NCI-H526 (cell line): ENCODE measurements around the gene DHODH.
"Not testable (repeated sequence)": the region's sequence is repeated elsewhere in the genome, so short reads cannot be mapped to it uniquely, and the experiment has no call there.

ENCODE experiments used
- DNase-seq, 2 experiments: peaks; one replicate each; lab custom pipeline; 2025; lab: John Stamatoyannopoulos, UW

DHODH gene

GRCh38 chr16:72008424-72009216 lies at the start of gene DHODH:
Gene DHODH, plus strand, starts transcription at chr16:72008744. Its CDS starts 21 bp downstream, at chr16:72008765.
- peak; percentile 90 to 96 for DNase-seq

- DNase-seq: peak; percentile 73 to 79
These were observed 47.2 kb upstream of the DHODH start for GRCh38 chr16:71961066-71962039.

GRCh38 chr16:71963125-71963875 lies 45.2 kb upstream of the DHODH start:
- DNase-seq: peak in 1 of 2 experiments; percentile 3

DNA sequence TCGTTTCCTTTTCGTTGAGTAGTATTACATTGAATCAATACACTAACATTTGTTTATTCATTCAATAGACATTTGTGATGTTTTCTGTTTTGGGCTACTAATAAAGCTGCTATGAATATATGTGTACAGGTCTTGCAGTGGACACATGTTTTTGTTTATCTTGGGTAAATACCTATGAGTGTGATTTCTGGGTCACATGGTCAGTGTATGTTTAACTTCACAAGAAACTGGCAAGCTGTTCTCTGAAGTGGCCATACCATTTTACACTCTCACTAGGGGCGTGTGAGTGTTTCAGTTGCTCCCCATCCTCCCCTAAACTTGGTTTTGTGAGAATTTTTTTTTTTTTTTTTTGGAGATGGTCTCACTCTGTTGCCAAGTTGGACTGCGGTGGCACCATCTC lies 43.3 kb upstream of the DHODH start:
- no peak for DNase-seq

- no peak for DNase-seq
These were observed 41.6 kb upstream of the DHODH start for GRCh38 chr16:71966932-71967331.

GRCh38 chr16:71969353-71969752 lies 39.2 kb upstream of the DHODH start:
- DNase-seq: no peak

GRCh38 chr16:71971571-71971970 lies 37.0 kb upstream of the DHODH start:
- DNase-seq: no peak

GRCh38 chr16:71972356-71972755 lies 36.2 kb upstream of the DHODH start:
- DNase-seq: no peak

- no peak for DNase-seq
These were observed 35.5 kb upstream of the DHODH start for GRCh38 chr16:71973001-71973400.

DNA sequence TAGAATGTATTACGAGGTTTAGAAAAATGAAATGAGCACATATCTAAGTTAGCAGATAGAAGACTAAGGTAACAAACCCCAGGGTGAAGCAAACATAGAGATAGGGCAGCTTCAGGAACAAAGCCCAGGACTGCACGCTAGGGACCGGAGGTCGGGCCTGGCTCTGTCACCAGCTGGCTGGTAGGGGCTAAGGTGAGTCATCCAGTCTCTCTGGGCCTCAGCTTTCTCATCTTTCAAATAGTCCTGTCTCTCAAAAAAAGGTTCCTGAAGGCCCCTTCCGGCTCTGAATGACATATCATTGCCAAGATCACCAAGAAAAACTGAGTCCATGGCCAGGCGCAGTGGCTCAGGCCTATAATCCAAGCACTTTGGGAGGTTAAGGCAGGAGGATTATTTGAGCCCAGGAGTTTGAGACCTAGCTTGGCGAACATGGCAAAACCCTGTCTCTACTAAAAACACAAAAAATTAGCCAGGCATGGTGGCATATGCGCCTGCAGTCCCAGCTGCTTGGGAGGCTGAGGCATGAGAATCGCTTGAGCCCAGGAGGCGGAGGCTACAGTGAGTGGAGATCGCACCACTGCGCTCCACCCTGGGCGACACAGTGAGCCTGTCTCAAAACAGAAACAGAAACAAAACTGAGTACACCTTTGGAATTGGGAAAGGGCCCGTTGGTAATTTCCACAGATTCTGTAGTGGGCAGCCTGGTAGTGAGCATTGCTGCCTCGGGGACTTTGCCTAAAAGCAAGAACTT lies 34.3 kb upstream of the DHODH start:
- no peak for DNase-seq

- no peak for DNase-seq
These were observed 23.1 kb upstream of the DHODH start for GRCh38 chr16:71985262-71985974.

DNA sequence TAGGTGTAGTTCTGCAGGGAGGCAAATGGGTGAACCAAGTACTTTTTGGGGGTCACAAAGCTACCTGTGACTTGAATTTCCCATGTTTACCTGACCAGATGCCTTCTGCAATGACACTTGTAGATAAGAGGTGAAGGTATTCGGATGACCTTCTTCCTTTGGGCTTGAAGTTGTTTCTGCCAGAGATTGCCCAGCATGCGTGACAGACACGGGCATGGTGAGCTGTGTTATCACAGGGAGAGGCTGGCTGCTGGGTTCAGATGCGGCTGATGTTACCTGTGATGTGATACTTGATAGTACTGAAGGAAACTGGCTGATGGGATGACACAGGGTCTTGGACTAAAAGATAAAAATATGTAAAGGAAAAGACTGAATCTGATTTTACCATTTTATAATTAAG lies 22.4 kb upstream of the DHODH start:
- DNase-seq: no peak

- no peak for DNase-seq
These were observed 13.5 kb upstream of the DHODH start for GRCh38 chr16:71995038-71995437.

- not testable (repeated sequence) for DNase-seq
These were observed 11.0 kb upstream of the DHODH start for GRCh38 chr16:71997578-71997977.

DNA sequence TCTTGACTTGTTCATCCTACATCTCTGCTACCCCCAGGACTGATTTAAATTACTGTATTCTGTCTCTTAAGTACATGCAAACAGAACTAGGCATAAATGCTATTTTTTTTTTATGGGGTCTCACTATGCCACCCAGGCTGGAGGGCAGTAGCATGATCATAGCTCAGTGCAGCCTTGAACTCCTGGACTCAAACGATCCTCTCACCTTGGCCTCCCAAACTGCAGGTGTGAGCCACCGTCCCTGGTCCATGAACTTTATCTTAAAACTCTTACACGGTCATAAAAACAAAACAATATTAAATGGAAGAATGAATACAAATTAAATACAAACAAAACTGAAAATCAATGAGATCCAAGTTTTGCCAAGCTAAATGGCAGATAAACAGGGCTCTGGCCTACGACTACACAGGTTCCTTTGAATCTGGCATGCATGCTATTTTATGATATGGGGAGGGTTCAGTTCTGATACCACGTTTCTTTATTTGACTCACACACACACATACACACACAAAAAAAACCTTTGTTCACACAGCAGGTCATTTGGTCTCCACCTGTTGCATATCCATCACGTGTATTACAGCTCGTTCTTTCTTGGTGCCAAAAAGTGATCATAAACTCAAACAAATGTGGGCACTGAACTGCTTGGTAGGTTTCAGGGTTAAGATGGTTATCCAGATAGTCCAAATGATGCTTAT lies 7.2 kb upstream of the DHODH start:
- DNase-seq: no peak

DNA sequence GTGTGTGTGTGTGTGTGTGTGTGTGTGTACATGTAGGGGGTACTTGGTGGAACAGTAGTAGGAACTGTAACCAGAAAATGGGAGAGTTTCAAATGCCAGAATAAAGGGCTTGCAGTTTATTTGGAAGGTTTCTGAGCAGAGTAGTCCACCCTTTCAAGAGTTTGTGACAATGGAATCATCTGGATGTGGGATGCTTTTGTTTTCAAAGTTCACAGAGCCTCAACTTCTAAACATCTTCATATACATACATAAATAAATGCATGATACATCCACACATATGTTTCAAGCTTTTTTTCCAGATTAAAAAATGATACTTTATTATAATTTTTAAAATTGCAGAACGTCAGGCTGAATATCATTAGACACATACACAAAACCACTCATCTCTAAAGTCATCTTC lies 5.9 kb upstream of the DHODH start:
- DNase-seq: no peak

GRCh38 chr16:72008065-72008423 lies 500 bp upstream of the DHODH start:
- not testable (repeated sequence) for DNase-seq

- no peak for DNase-seq
These were observed 1.2 kb downstream of the DHODH start for GRCh38 chr16:72009779-72010178.

GRCh38 chr16:72012607-72013006 lies 4.1 kb downstream of the DHODH start:
- no peak for DNase-seq

GRCh38 chr16:72013389-72013788 lies 4.8 kb downstream of the DHODH start:
- DNase-seq: no peak
